Endothelial cell of umbilical vein (primary cell): ENCODE results near the gene ARL13A. TPM values are rescaled to one million over a fixed set of nuclear protein-coding genes. Genes with fewer than 3 reads are reported as not detected.

Experiments
- BruUV-seq: library from RNA; stranded (reverse); fragments of 400-500 nt; replicated peaks from 2 replicates; lab custom pipeline; 2021; lab: Mats Ljungman, UMichigan
- CTCF ChIA-PET: fragments of 300-600, 350-600 bp; sonication (Branson Sonifier 250); formaldehyde crosslinking; loops from one replicate; lab custom pipeline; 2021; ENCODE audit warnings: antibody characterized with exemption, inconsistent platforms; lab: Charles Lee
- POLR2A ChIA-PET: fragments of 300-600, 350-600 bp; sonication (Branson Sonifier 250); formaldehyde crosslinking; loops from one replicate; lab custom pipeline; 2021; ENCODE audit warnings: antibody characterized with exemption, inconsistent platforms; lab: Charles Lee
- DNase-seq: peaks from one replicate; pipeline ENCODE4 v3.0.0-alpha.2; 2011; ENCODE audit warnings: low read depth, low spot score
- FAIRE-seq: peaks from 2 replicates; lab custom pipeline; 2011; peaks lifted over from hg19 to GRCh38; lab: Jason Lieb, UNC
- H2AFZ ChIP-seq: 2 replicates; pipeline ENCODE4 v1.6.0; 2012; ENCODE audit warnings: low read depth, low read length, control low read depth, inconsistent platforms
- H3K27ac ChIP-seq: 2 replicates; pipeline ENCODE4 v1.5.1; 2011; ENCODE audit warnings: low read depth, mild to moderate bottlenecking, control low read depth, low read length, moderate library complexity; ENCODE audit not compliant: insufficient read depth
- H3K27me3 ChIP-seq, 2 experiments: 2 replicates each; pipeline versions ENCODE4 v1.6.0 to v1.6.1; 2011; ENCODE audit warnings: low read length in 2 of 2, mixed read lengths in 1 of 2; ENCODE audit not compliant: control insufficient read depth in 2 of 2, insufficient read depth in 2 of 2
- H3K36me3 ChIP-seq, 2 experiments: 2 replicates in 1 of 2; 3 replicates in 1 of 2; pipeline ENCODE4 v1.5.1; 2011; ENCODE audit warnings: low read length in 2 of 2, mild to moderate bottlenecking in 1 of 2, moderate library complexity in 1 of 2; ENCODE audit not compliant: control insufficient read depth in 2 of 2, insufficient read depth in 2 of 2; ENCODE audit errors: extremely low read depth in 1 of 2
- H3K4me1 ChIP-seq: 3 replicates; pipeline ENCODE4 v1.5.1; 2011; ENCODE audit warnings: mild to moderate bottlenecking, low read length; ENCODE audit not compliant: control insufficient read depth, insufficient read depth; ENCODE audit errors: extremely low read depth
- H3K4me2 ChIP-seq: 2 replicates; pipeline ENCODE4 v1.6.1; 2011; ENCODE audit warnings: low read length, control low read depth, mixed read lengths; ENCODE audit not compliant: insufficient read depth
- H3K4me3 ChIP-seq, 3 experiments: fragments of 200-600 bp in 1 of 3; sonication (generic), shearing (Covaris generic) in 1 of 3; replicated peaks in 1 of 3; 2 replicates each; pipeline ENCODE4 v1.5.1; 2011 to 2016; ENCODE audit warnings: control low read depth in 3 of 3, low read length in 3 of 3, mild to moderate bottlenecking in 2 of 3, inconsistent platforms in 1 of 3, low read depth in 1 of 3, moderate library complexity in 1 of 3; ENCODE audit not compliant: insufficient read depth in 1 of 3
- H3K79me2 ChIP-seq: 2 replicates; pipeline ENCODE4 v1.6.0; 2012; ENCODE audit warnings: low read length, inconsistent platforms; ENCODE audit not compliant: control insufficient read depth, insufficient read depth
- H3K9ac ChIP-seq: replicated peaks from 2 replicates; pipeline ENCODE3; 2011; ENCODE audit warnings: low read length, control low read depth; ENCODE audit not compliant: insufficient read depth; ENCODE audit errors: extremely low read depth
- H3K9me1 ChIP-seq: replicated peaks from 3 replicates; pipeline ENCODE4 v1.6.0; 2011; ENCODE audit warnings: mild to moderate bottlenecking, low read length; ENCODE audit not compliant: control insufficient read depth, insufficient read depth; ENCODE audit errors: extremely low read depth
- H3K9me3 ChIP-seq: replicated peaks from 2 replicates; pipeline ENCODE4 v1.5.1; 2012; ENCODE audit warnings: low read length, inconsistent platforms; ENCODE audit not compliant: control insufficient read depth, insufficient read depth
- H4K20me1 ChIP-seq: replicated peaks from 2 replicates; pipeline ENCODE3; 2011; ENCODE audit warnings: mild to moderate bottlenecking, low read length; ENCODE audit not compliant: control insufficient read depth, insufficient read depth; ENCODE audit errors: extremely low read depth
- CTCF ChIP-seq, 2 donors: IDR thresholded peaks; 1 replicate in 1 of 2; 2 replicates in 1 of 2; pipeline ENCODE4 v1.5.1; 2011; ENCODE audit warnings: low read length in 2 of 2, mild to moderate bottlenecking in 2 of 2, moderate library complexity in 2 of 2, control low read depth in 1 of 2, inconsistent platforms in 1 of 2, low read depth in 1 of 2; ENCODE audit not compliant: insufficient read depth in 1 of 2; ENCODE audit errors: extremely low read depth in 1 of 2
- EZH2 ChIP-seq: IDR thresholded peaks from 2 replicates; pipeline ENCODE4 v1.6.1; 2012; ENCODE audit warnings: borderline replicate concordance, low read depth, mild to moderate bottlenecking, moderate library complexity, low read length, inconsistent platforms; ENCODE audit not compliant: severe bottlenecking
- FOS ChIP-seq: IDR thresholded peaks from 2 replicates; pipeline ENCODE4 v1.6.1; 2011; ENCODE audit warnings: mild to moderate bottlenecking, low read length, moderate library complexity, borderline replicate concordance; ENCODE audit not compliant: insufficient read depth
- GATA2 ChIP-seq: IDR thresholded peaks from 2 replicates; pipeline ENCODE4 v1.7.0; 2011; ENCODE audit warnings: low read depth, mild to moderate bottlenecking, moderate library complexity, mixed read lengths, low read length; ENCODE audit not compliant: insufficient read length, insufficient read depth
- JUN ChIP-seq: IDR thresholded peaks from 2 replicates; pipeline ENCODE4 v1.6.1; 2011; ENCODE audit warnings: borderline replicate concordance, low read depth; ENCODE audit not compliant: insufficient read length, insufficient read depth
- MAX ChIP-seq: IDR thresholded peaks from 2 replicates; pipeline ENCODE4 v1.6.1; 2011; ENCODE audit not compliant: insufficient read depth, insufficient read length
- MYC ChIP-seq: IDR thresholded peaks from one replicate; pipeline ENCODE4 v1.6.1; 2011; ENCODE audit warnings: mild to moderate bottlenecking, low read depth, low read length
- POLR2A ChIP-seq: IDR thresholded peaks from 2 replicates; pipeline ENCODE4 v1.6.1; 2012; ENCODE audit warnings: low read depth, mild to moderate bottlenecking, control low read depth, low read length
- POLR2AphosphoS5 ChIP-seq: IDR thresholded peaks from 2 replicates; pipeline ENCODE4 v1.6.1; 2012; ENCODE audit warnings: low read depth, mild to moderate bottlenecking, control low read depth, low read length, moderate library complexity; ENCODE audit not compliant: insufficient read depth
- dilution Hi-C: fragments of 300-500 bp; cut with MboI; formaldehyde crosslinking; loops from one replicate; pipeline ENCODE4 v1.15.0; 2019; ENCODE audit warnings: low sequenced_read_pairs; ENCODE audit not compliant: extremely low pct_ligation_motif_present
- intact Hi-C: fragments of 100-400 bp; cut with micrococcal nuclease; formaldehyde crosslinking; loops from one replicate; pipeline ENCODE4 v1.10.0; 2022
- polyA plus RNA-seq, 4 experiments: library from polyadenylated mRNA; depleted of rRNA in 3 of 4; stranded (reverse) in 3 of 4; unstranded in 1 of 4; fragments of >200 nt; gene quantifications; 2 replicates each; pipeline versions ENCODE4 v1.2.1 to v1.2.3, GENCODE V29; 2011 to 2012; ENCODE audit warnings: missing spikeins in 1 of 4
- total RNA-seq: library from RNA; stranded (reverse); gene quantifications from 2 replicates; pipeline ENCODE4 v1.2.3, GENCODE V29; 2021

ARL13A gene
- total and polyA plus RNA-seq, 2 donors (not counting 3 experiments of a cell fraction or from before 2014, with no cell fraction given): not detected

GRCh38 chrX:100962811-100963210, 6.7 kb upstream of the ARL13A start:
- FAIRE-seq (no peak), DNase-seq (no peak)
- no peaks in the 10 kb centered on the region for H3K27me3 ChIP-seq
- no peaks in the 10 kb centered on the region for H3K4me1 ChIP-seq
- no peak overlapping the region for H3K27ac ChIP-seq
- intact Hi-C loops (no loop called here), dilution Hi-C loops (no loop called here)
- no peak overlapping the region for H3K4me3 ChIP-seq
- no peaks in the 10 kb centered on the region for H3K9me1 ChIP-seq
- no peak for TF ChIP-seq FOS
- no peaks in the 10 kb centered on the region for H4K20me1 ChIP-seq
- ChIA-PET CTCF (no interaction called here), POLR2A (no interaction called here)
- BruUV-seq: no TSS peak
- no peak overlapping the region for H2AFZ ChIP-seq
- H3K9me3 ChIP-seq: no peaks in the 10 kb centered on the region
- H3K36me3 ChIP-seq: no peaks in the 10 kb centered on the region
- no peaks in the 10 kb centered on the region for H3K79me2 ChIP-seq
- no peak overlapping the region for H3K9ac ChIP-seq
- H3K4me2 ChIP-seq: no peak overlapping the region

DNA sequence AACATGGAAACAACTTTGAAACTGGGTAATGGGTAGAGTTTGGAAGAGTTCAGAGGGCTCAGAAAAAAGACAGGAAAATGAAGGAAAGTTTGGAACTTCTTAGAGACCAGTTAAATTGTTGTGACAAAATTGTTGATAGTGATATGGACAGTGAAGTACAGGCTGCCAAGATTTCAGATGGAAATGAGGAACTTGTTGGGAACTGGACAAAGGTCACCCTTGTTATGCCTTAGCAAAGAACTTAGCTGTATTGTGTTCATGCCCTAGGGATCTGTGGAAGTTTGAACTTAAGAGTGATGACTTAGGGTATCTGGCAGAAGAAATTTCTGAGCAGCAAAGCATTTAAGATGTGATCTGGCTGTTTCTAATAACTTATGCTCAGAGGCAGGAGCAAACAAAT, 5.1 kb upstream of the ARL13A start:
- Histone ChIP-seq H3K36me3 (no peaks in the 10 kb centered on the region), H3K4me2 (no peak overlapping the region), H4K20me1 (no peaks in the 10 kb centered on the region), H3K9me1 (no peaks in the 10 kb centered on the region), H3K27ac (no peak overlapping the region), H3K4me3 (no peak overlapping the region), H3K9me3 (no peaks in the 10 kb centered on the region), H3K79me2 (no peaks in the 10 kb centered on the region), H3K27me3 (no peaks in the 10 kb centered on the region), H2AFZ (no peak overlapping the region), H3K4me1 (no peaks in the 10 kb centered on the region), H3K9ac (no peak overlapping the region)
- intact Hi-C loops (no loop called here), dilution Hi-C loops (no loop called here)
- ChIA-PET CTCF (no interaction called here), POLR2A (no interaction called here)
- no TSS peak for BruUV-seq
- DNase-seq (no peak), FAIRE-seq (no peak)
- TF ChIP-seq POLR2AphosphoS5 (no peak), GATA2 (no peak), EZH2 (no peak), MYC (no peak), POLR2A (no peak), FOS (no peak), JUN (no peak), CTCF (IDR thresholded peaks at IDR 0.05; ENCODE audit: extremely low read depth in 1 of 2, insufficient read depth in 1 of 2, low read depth in 1 of 2, low read length in 2 of 2) (no peak), MAX (no peak)
